Stomach smooth muscle (tissue), 2 donors: Measurements from ENCODE around the gene SP4.

Experiments
- H3K27ac ChIP-seq: one replicate; pipeline ENCODE4 v1.7.0; 2013; ENCODE audit warnings: mild to moderate bottlenecking, low read length, inconsistent platforms
- H3K27me3 ChIP-seq, 2 donors: one replicate each; pipeline ENCODE4 v1.7.0; 2013; ENCODE audit warnings: low read length in 2 of 2; ENCODE audit not compliant: insufficient read depth in 2 of 2, control insufficient read depth in 1 of 2
- H3K36me3 ChIP-seq, 2 donors: one replicate each; pipeline ENCODE4 v1.7.0; 2013; ENCODE audit warnings: low read length in 2 of 2; ENCODE audit not compliant: control insufficient read depth in 2 of 2, insufficient read depth in 2 of 2
- H3K4me1 ChIP-seq: one replicate; pipeline ENCODE4 v1.7.0; 2013; ENCODE audit warnings: low read length; ENCODE audit not compliant: control insufficient read depth, insufficient read depth
- H3K4me3 ChIP-seq, 2 donors: one replicate each; pipeline ENCODE4 v1.7.0; 2013; ENCODE audit warnings: low read length in 2 of 2
- H3K9ac ChIP-seq, 2 donors: one replicate each; pipeline ENCODE4 v1.7.0; 2013; ENCODE audit warnings: low read length in 2 of 2, mild to moderate bottlenecking in 1 of 2
- H3K9me3 ChIP-seq, 2 donors: one replicate each; pipeline ENCODE4 v1.7.0; 2013; ENCODE audit warnings: low read length in 2 of 2; ENCODE audit not compliant: control insufficient read depth in 2 of 2
- donor health status: healthy.
- donor health status: Pancreatic carcinoma.

SP4 gene

GRCh38 chr7:21476429-21476828 is 48.5 kb downstream of the SP4 start:
- Histone ChIP-seq H3K27ac (no peak overlapping the region), H3K27me3 (no peaks in the 10 kb centered on the region), H3K36me3 (peaks cover 0 to 2% of the 10 kb centered on the region in 2 donors), H3K9me3 (no peaks in the 10 kb centered on the region), H3K4me3 (no peak overlapping the region), H3K4me1 (no peaks in the 10 kb centered on the region), H3K9ac (no peak overlapping the region)

DNA sequence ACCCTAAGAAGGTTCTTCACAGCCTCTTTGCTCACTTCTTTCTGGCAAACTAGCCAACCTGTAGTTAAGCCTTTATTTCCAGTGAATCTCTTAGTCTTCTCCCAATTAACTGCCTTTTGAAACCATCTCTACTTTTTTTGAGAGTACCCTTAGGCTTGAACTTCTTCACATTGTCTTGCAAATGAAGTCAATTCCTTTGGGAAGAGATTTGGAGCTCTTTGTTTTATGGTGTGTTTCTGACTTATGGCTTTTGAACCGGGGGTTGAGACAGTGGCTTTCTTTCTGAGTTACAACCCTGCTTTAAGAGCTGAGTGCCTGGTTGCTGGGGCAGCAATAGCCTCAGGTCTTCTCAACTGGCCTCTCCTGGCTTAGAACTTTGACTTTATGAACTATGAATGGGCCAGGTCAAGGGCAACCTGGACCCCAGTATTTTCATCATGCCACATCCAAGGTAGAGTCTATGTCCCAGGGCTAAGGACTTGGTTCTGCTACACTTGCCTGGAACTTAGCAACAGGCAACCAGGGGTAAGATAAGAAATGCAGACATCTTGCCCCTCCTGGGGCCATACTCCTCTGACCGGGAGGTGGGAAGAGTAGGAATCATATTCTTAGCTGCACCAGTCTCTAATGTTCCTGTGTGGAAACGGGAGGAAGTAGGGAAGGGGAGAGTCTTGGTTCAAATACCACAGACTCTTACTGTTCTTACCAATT is 53.0 kb downstream of the SP4 start:
- no peak overlapping the region for H3K9ac ChIP-seq
- H3K36me3 ChIP-seq: peaks cover 0 to 2% of the 10 kb centered on the region in 2 donors
- H3K4me1 ChIP-seq: no peaks in the 10 kb centered on the region
- H3K27me3 ChIP-seq: no peaks in the 10 kb centered on the region
- no peaks in the 10 kb centered on the region for H3K9me3 ChIP-seq
- no peak overlapping the region for H3K4me3 ChIP-seq
- no peak overlapping the region for H3K27ac ChIP-seq

GRCh38 chr7:21486511-21486910 is 58.6 kb downstream of the SP4 start:
- no peaks in the 10 kb centered on the region for H3K4me1 ChIP-seq
- no peaks in the 10 kb centered on the region for H3K36me3 ChIP-seq
- H3K9me3 ChIP-seq: no peaks in the 10 kb centered on the region
- no peak overlapping the region for H3K9ac ChIP-seq
- no peaks in the 10 kb centered on the region for H3K27me3 ChIP-seq
- no peak overlapping the region for H3K27ac ChIP-seq
- no peak overlapping the region for H3K4me3 ChIP-seq

DNA sequence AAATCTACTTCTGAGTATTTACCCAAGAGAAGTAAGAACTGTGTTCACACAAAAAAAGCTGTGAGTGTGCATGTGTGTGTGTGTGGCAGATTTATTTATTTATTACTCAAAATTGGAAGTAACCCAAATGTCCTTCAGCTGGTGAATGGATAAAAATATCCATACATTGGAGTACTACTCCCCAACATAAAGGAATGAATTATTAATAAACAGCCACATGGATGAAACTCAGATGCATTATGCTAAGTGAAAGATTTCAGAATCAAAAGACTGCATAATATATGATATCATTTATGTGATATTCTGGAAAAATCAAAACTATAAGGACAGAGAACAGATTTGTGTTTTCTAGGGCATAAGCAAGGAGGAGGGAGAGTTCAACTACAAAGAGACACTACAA is 67.8 kb downstream of the SP4 start:
- Histone ChIP-seq H3K4me1 (no peaks in the 10 kb centered on the region), H3K27me3 (no peaks in the 10 kb centered on the region), H3K9ac (no peak overlapping the region), H3K4me3 (no peak overlapping the region), H3K36me3 (peaks cover 0 to 2% of the 10 kb centered on the region in 2 donors), H3K9me3 (peaks cover 2 to 4% of the 10 kb centered on the region in 2 donors), H3K27ac (no peak overlapping the region)

GRCh38 chr7:21497072-21497471 is 69.2 kb downstream of the SP4 start:
- Histone ChIP-seq H3K4me1 (no peaks in the 10 kb centered on the region), H3K36me3 (peaks cover 0 to 3% of the 10 kb centered on the region in 2 donors)

DNA sequence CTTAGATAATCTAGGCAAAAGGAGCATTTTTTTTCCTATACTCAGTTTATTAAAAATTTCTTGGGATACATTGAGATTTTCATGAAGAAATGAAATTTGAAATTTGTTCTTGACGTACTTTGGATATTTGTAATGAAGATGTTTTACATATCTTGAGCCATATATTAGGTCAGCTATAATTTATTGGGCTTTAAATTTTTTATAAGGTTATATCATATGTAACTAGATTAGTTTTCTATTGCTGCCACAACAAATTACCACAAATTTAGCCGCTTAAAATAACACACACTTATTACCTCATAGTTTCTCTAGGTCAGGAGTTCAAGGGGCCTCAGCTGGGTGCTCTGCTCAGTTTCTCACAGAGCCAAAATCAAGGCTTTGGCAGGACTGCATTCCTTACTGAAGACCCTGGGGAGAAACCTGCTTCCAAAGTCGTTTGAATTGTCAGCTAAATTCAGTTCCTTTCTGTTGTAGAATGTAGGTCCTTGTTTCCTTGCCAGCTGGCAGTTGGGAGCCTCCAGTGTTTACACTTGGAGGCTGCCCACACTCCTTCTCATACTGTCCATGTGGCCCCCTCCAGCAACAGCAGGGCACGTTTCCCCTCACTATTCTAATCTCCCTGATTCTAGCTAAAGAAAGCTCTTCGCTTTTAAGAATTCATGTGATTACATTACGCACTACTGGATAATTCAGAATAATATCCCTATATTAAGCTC is 72.4 kb downstream of the SP4 start:
- Histone ChIP-seq H3K27ac (no peak overlapping the region), H3K27me3 (no peaks in the 10 kb centered on the region), H3K36me3 (peaks cover 0 to 3% of the 10 kb centered on the region in 2 donors), H3K9ac (no peak overlapping the region), H3K4me3 (no peak overlapping the region), H3K4me1 (no peaks in the 10 kb centered on the region), H3K9me3 (peaks cover 0 to 2% of the 10 kb centered on the region in 2 donors)

More at GRCh38 chr7:21497072-21497471, 69.2 kb downstream of the SP4 start:
- Histone ChIP-seq H3K9ac (no peak overlapping the region), H3K27me3 (no peaks in the 10 kb centered on the region), H3K4me3 (no peak overlapping the region), H3K9me3 (peaks cover 2 to 4% of the 10 kb centered on the region in 2 donors), H3K27ac (no peak overlapping the region)

DNA sequence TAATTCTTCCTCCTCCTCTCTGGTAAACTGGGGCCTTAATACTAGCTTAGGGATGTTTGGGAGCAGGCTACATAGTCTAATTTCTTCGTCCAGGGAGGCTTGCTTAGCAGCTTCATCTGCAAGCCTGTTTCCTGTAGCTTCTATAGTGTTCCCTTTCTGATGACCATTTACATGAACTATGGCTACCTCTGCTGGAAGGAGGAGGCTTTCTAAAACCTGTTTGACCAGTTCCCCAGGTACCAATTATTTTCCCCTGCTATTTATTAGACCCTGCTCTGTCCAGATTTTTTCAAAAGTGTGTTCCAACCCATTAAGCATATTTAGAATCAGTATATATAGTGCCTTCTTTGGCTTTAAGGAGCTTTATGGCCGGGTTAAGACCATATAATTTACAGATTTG is 76.1 kb downstream of the SP4 start:
- Histone ChIP-seq H3K4me1 (no peaks in the 10 kb centered on the region), H3K9ac (no peak overlapping the region), H3K36me3 (peaks cover 0 to 3% of the 10 kb centered on the region in 2 donors), H3K27ac (no peak overlapping the region), H3K9me3 (no peaks in the 10 kb centered on the region), H3K27me3 (no peaks in the 10 kb centered on the region), H3K4me3 (no peak overlapping the region)

GRCh38 chr7:21507627-21508343 is 79.9 kb downstream of the SP4 start:
- Histone ChIP-seq H3K4me3 (no peak overlapping the region), H3K27ac (no peak overlapping the region), H3K27me3 (no peaks in the 10 kb centered on the region), H3K9me3 (no peaks in the 10 kb centered on the region), H3K4me1 (no peaks in the 10 kb centered on the region), H3K36me3 (peaks cover 5% of the 10 kb centered on the region in 2 donors), H3K9ac (no peak overlapping the region)

GRCh38 chr7:21508538-21508937 is 80.7 kb downstream of the SP4 start:
- no peak overlapping the region for H3K27ac ChIP-seq
- no peak overlapping the region for H3K9ac ChIP-seq
- no peaks in the 10 kb centered on the region for H3K27me3 ChIP-seq
- H3K36me3 ChIP-seq: peaks cover 5% of the 10 kb centered on the region in 2 donors
- H3K4me1 ChIP-seq: no peaks in the 10 kb centered on the region
- no peak overlapping the region for H3K4me3 ChIP-seq
- no peaks in the 10 kb centered on the region for H3K9me3 ChIP-seq

GRCh38 chr7:21514062-21514461 is 86.2 kb downstream of the SP4 start:
- H3K4me3 ChIP-seq: no peak overlapping the region
- no peaks in the 10 kb centered on the region for H3K4me1 ChIP-seq
- H3K9me3 ChIP-seq: no peaks in the 10 kb centered on the region
- no peak overlapping the region for H3K9ac ChIP-seq
- H3K27me3 ChIP-seq: no peaks in the 10 kb centered on the region
- no peak overlapping the region for H3K27ac ChIP-seq
- peaks cover 5% of the 10 kb centered on the region in 2 donors for H3K36me3 ChIP-seq
